ENCODE data around the gene IFIT5.
"Not testable (repeated sequence)": the region's sequence is repeated elsewhere in the genome, so short reads cannot be mapped to it uniquely, and the experiment has no call there.

IFIT5 gene

DNA sequence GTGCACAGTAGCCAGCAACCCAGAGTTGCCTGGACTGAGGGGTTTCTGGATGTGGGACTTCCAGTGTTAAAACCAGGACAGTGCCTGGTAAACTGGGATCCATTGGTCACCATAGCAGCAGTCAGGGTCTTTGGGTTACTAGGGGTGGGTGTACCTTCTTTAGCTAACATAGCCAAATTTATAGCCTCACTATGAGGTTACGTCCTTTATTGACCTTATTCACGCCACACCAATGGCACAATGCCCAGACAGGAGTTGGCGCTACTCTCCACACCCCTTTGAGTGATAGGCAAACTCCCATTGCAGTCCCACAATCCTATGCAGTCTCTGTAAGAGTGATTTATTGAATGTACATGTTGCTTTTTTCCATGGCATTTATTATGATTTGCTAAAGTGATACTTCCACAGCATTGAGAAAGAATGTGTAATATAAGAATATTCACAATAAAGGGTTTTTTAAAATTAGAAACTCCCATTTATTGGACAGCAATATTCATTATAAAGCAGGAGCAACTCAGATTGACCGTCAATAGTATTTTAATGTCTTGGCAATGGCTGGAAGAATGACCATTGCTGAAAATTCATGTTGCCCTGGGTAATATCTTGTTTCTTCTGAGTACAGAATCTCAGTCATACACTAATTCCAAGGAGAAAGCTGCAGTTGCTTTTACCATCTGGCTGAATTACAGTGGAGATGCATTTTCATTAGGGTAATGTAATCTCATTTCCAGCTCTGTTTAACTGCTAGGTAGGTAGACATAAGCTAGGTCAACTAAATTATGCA, 26.1 kb downstream of the IFIT5 start:
- DNase-seq, result no peak

GRCh38 chr10:89442289-89442688, 27.9 kb downstream of the IFIT5 start:
- no peak for DNase-seq

DNA sequence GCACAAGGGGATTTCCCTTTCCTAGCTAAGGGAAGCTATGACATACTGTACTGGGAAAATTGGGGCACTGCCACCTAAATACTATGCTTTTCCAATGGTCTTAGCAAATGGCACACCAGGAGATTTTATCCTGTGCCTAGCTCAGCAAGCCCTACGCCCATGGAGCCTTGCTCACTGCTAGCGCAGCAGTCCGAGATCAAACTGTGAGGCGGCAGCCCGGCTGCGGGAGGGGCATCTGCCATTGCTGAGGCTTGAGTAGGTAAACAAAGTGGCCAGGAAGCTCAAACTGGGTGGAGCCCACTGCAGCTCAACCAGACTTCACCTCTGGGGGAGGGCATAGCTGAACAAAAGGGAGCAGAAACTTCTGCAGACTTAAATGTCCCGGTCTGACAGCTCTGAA, 30.5 kb downstream of the IFIT5 start:
- DNase-seq, result not testable (repeated sequence)

- DNase-seq, result no peak
These were observed 36.5 kb downstream of the IFIT5 start for GRCh38 chr10:89450901-89451300.

- no peak for DNase-seq
These were observed 37.8 kb downstream of the IFIT5 start for GRCh38 chr10:89452193-89452592.

DNA sequence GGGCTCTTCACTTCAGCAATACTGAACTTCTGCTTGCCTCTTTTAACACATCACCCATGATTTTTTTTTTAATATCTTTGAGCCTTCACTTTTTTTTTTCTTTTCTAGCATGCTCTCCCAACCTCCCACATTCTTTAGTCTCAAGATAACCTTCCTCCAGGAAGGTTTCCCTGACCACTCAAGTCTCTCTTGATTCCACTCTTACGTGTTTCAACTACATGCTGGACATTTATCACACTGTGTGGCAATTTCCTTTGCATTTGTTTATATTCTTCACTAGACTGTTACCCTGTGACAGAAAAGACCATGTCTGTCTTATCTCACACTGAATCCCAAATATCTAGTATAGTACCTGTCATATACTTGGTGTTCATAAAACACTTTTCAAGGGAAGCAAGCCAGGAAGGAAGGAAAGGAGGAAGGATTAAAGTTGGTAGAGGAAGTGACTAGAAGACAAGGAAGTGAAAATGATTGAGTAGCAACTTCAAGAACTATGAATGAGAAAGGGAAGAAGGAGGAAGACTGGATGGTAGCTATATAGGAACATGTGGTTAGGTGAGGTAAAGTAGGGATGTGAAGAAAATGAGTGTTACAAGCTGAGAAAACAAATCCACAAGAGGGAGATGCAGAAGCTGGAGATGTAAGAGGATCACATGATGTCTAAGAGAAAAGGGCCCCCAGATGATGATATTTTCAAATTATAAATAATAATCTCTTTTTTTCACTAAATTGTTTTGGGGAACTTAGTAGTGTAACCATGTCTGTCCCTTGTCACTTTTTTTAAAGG, 40.4 kb downstream of the IFIT5 start:
- DNase-seq, result no peak

DNA sequence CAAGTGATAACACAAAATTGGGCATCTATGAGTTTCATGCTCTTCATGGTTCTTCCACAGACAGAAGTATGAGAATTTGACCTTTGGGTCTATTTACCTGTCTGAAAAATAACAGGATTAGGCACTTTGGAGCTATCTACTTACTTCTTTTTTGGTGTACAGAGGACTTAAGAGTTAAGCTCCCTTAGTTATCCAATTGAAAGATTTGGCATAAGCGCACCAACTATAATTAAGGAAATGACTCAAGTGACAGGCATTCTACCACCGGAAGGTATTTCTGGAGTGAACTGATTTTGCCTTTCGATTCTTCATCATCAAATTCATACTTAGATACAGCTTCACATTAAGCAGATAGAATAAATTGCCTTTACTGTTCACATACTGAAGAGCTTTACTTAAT, 43.9 kb downstream of the IFIT5 start:
- DNase-seq, result no peak

DNA sequence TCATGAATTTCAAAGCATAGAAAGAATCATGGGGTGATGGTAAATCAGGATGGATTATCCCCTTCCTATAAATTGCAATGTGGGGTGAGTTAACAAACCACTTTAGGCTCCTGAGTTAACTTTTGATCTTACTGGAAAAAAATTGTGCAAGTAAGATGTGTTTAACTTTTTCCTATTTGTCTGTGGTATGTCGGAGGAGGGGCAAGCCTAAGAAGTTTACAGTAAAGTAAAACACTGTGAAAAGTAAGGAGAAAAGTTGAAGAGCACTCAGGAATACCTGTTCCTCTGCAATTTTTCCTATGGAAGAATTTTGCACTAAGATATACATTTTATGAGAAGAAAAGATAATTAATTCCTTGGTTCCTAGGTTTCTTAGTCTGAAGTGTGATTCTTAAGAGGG, 44.4 kb downstream of the IFIT5 start:
- no peak for DNase-seq

DNA sequence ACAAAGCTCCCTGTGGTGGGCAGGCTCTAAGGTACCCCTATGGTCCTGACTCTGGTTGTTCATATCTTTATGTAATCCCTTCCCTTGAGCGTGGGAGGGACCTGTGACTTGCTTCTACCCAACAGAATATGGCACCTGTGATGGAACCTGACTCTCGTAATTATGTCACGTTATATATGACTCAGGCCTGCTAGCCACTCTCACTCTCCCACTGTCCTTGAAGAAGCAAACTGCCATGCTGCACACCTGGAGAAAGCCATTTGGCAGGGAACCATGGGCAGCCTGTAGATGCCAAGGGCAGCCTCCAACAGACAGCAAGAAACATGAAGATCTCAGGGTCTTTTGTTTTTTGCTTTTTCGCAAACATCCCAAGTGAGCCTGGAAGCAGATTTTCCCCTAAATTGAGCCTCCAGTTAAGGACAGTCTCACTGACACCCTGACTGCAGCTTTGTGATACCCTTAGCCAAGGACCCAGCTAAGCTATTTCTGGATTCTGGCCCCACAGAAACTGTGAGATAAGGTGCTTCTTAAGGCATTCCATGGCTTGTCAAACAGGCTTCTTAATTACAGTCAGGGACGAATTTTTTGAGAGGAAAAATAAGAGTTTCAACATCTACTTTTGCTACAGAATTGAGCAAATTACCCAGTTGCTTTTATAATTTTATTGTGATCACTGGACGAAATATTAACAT, 49.6 kb downstream of the IFIT5 start:
- DNase-seq, result no peak

- DNase-seq, result no peak
These were observed 50.8 kb downstream of the IFIT5 start for GRCh38 chr10:89465196-89465595.

- peak; percentile 0 for DNase-seq
These were observed 52.2 kb downstream of the IFIT5 start for GRCh38 chr10:89466599-89467035.

- DNase-seq, result no peak
These were observed 54.0 kb downstream of the IFIT5 start for GRCh38 chr10:89468191-89468965.

DNA sequence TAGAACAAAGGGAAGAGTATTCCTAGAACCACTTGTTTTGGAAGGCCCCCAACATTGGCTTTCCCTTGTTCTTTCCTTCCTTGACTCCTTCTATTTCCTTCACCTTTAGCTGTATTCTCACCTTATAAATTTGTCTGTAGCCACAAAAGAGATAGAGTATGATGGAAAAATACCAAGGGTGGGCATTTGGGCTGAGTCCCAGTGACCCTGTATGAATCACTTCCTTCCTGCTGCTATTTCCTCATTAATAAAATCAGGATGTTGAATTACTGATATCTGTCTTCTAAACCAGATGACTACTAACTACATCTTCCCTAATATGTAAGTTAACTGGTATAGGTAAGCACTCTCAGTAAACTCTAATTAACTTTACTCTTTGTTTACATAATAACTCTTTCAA, 55.1 kb downstream of the IFIT5 start:
- DNase-seq, result no peak
